IPS DF 6.9 (cell line): ENCODE results near the gene GGT1.
"Not testable (repeated sequence)": the region's sequence is repeated elsewhere in the genome, so short reads cannot be mapped to it uniquely, and the experiment has no call there.

Experiments
- DNase-seq: peaks from one replicate; pipeline ENCODE4 v3.0.0-alpha.2; 2013; ENCODE audit warnings: low read depth, low spot score
- H3K27ac ChIP-seq: one replicate; pipeline ENCODE4 v1.5.1; 2013; ENCODE audit warnings: low read length, control low read depth
- H3K27me3 ChIP-seq: 2 replicates; pipeline ENCODE4 v1.6.1; 2013; ENCODE audit warnings: mild to moderate bottlenecking, low read length; ENCODE audit not compliant: control insufficient read depth, insufficient read depth
- H3K36me3 ChIP-seq: 2 replicates; pipeline ENCODE4 v1.6.1; 2013; ENCODE audit warnings: low read length; ENCODE audit not compliant: control insufficient read depth, insufficient read depth
- H3K4me1 ChIP-seq: 2 replicates; pipeline ENCODE4 v1.6.1; 2013; ENCODE audit warnings: low read length; ENCODE audit not compliant: control insufficient read depth, insufficient read depth
- H3K4me3 ChIP-seq: 2 replicates; pipeline ENCODE4 v1.5.1; 2013; ENCODE audit warnings: mild to moderate bottlenecking, low read length
- H3K9me3 ChIP-seq: 2 replicates; pipeline ENCODE4 v1.6.1; 2013; ENCODE audit warnings: low read length, inconsistent platforms; ENCODE audit not compliant: control insufficient read depth, insufficient read depth
- WGBS: extraction: QIAGEN DNeasy Blood & Tissue Kit; methylation state at CpG from one replicate; pipeline ENCODE4 v1.1.7; 2013; ENCODE audit warnings: mixed read lengths, missing lambda C conversion rate; ENCODE audit not compliant: insufficient read length, insufficient coverage; 5-methylcytosine and 5-hydroxymethylcytosine counted together

Gene GGT1

DNA sequence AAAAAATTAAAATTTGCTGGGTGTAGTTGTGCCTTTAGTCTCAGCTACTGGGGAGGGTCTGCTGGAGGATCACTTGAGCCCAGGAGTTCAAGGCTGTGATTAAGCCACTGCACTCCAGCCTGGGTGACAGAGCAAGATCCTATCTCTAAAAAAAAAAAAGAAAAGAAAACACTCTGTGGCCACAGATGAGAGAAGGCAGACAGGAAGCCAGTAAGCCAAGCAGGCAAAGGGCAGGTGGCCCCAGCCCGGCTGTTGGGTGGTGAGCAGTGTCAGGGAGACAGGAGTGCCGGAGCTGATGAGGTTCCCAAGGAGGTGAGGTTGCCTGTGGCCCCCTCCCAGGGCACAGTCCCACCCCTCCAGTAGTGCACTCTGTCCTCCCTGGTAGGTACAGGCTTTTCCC lies 19.6 kb downstream of the GGT1 start:
- not testable (repeated sequence) for H3K27me3 ChIP-seq, H3K27ac ChIP-seq, H3K4me1 ChIP-seq, DNase-seq, H3K36me3 ChIP-seq, H3K4me3 ChIP-seq, H3K9me3 ChIP-seq
- WGBS, result no CpG with 5 or more reads among the region's 2 CpGs

DNA sequence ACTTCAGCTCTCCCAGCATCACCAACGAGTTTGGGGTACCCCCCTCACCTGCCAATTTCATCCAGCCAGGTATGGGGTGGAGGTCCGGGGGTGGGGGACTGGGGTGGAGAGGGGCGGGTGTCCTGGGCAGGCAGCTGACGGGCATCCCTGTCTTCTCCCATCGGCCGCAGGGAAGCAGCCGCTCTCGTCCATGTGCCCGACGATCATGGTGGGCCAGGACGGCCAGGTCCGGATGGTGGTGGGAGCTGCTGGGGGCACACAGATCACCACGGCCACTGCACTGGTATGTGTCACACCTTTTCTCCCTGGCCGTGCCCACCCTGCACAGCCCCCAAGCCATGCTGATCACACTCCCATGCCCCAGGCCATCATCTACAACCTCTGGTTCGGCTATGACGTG lies 24.9 kb downstream of the GGT1 start:
- no CpG with 5 or more reads among the region's 16 CpGs for WGBS
- not testable (repeated sequence) for H3K27me3 ChIP-seq, H3K9me3 ChIP-seq, H3K36me3 ChIP-seq, H3K4me3 ChIP-seq, DNase-seq, H3K27ac ChIP-seq, H3K4me1 ChIP-seq

DNA sequence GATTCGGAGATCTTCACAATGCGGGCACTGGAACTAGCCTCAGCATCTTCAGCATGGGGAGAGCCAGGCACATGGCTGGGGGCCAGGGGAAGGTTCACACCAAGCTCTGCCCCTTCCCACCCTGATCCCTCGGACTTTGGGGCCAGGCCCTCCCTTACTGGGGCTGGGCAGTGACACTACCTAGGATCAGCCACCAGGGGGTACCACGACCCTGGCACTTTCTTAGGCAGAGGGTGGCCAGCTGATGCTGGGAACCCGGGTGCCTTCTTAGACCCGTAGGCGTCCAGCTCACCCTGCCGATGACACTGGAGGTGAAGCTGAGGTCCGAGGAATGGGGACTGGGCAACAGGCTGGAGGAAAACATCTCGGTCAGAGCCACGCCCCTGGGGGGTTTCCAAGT lies 26.1 kb downstream of the GGT1 start:
- not testable (repeated sequence) for H3K9me3 ChIP-seq, H3K27me3 ChIP-seq, H3K36me3 ChIP-seq, H3K4me3 ChIP-seq, H3K4me1 ChIP-seq, DNase-seq, H3K27ac ChIP-seq
- no CpG with 5 or more reads among the region's 11 CpGs for WGBS

DNA sequence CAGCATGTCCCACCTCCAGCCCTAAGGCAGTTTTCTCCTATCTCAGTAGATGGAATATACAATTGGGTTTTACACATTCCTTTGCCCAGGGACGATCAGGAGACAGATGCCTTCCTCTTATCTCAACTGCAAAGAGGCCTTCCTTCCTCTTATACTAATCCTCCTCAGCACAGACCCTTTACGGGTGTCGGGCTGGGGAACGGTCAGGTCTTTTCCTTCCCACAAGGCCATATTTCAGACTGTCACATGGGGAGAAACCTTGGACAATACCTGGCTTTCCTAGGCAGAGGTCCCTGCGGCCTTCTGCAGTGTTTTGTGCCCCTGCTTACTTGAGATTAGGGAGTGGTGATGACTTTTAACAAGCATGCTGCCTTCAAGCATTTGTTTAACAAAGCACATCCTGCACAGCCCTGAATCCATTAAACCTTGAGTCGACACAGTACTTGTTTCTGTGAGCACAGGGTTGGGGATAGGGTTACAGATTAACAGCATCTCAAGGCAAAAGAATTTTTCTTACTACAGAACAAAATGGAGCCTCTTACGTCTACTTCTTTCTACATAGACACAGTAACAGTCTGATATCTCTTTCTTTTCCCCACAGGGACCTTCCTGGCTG lies 27.9 kb downstream of the GGT1 start:
- no CpG with 5 or more reads among the region's 7 CpGs for WGBS
- H3K9me3 ChIP-seq, H3K36me3 ChIP-seq, DNase-seq, H3K27ac ChIP-seq, H3K4me3 ChIP-seq, H3K27me3 ChIP-seq, H3K4me1 ChIP-seq: not testable (repeated sequence)

DNA sequence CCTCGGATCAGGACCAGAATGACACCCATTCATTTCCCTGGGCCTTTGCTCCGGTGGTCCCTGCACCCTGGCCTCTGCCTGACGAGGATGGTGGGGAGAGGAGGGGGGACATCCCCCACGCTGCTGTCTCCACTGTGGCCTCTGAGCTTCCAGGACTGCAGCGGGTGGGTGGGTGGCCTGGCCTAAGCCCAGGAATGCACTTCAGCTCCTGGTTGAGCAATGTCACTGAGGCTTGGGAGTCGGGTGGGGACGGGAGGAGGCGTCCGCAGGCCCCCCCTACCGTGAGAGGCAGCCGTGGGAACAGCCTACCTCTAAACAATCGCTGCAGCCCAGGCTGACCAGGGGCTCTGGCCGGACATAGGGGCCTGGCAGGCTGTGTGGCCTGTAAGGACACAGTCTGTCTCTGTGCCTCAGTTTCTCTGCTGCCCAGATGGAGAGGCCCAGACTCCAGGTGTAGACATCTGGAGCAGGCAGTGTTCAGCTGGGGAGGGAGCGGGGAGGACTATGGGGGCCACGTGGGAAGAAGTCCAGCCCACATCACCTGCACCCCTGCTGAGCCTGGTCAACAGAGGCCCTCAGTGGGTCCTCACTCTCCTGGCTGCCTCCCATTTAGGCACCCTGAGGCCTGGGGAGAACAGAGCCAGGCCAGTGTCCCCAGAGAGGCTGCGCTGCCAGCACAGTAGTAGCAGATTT lies 28.6 kb downstream of the GGT1 start:
- H3K27me3 ChIP-seq, H3K36me3 ChIP-seq, H3K4me3 ChIP-seq, H3K9me3 ChIP-seq, H3K4me1 ChIP-seq, DNase-seq, H3K27ac ChIP-seq: not testable (repeated sequence)
- WGBS, result no CpG with 5 or more reads among the region's 16 CpGs

DNA sequence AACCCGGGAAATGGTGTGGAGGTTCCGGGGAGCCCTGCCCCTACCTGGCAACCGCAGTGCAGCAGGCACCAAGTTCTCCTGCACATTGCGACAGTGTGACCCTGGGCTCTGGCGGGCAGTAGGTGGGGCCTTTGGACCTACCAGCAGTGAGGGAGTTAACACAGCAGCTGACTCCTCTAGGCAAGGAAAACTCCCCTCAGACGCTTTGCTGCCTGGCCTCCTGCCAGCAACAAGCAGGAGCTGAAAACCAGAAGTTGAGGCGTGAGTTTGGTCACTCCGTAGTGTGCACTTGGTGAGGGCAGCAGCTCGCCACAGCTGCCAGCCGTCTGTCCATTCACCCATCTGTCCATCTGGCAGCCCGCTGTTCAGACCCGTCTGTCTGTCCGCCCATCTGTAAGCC lies 29.6 kb downstream of the GGT1 start:
- H3K4me1 ChIP-seq, H3K4me3 ChIP-seq, H3K27ac ChIP-seq, H3K27me3 ChIP-seq, H3K9me3 ChIP-seq, H3K36me3 ChIP-seq, DNase-seq: not testable (repeated sequence)
- WGBS, result no CpG with 5 or more reads among the region's 13 CpGs

DNA sequence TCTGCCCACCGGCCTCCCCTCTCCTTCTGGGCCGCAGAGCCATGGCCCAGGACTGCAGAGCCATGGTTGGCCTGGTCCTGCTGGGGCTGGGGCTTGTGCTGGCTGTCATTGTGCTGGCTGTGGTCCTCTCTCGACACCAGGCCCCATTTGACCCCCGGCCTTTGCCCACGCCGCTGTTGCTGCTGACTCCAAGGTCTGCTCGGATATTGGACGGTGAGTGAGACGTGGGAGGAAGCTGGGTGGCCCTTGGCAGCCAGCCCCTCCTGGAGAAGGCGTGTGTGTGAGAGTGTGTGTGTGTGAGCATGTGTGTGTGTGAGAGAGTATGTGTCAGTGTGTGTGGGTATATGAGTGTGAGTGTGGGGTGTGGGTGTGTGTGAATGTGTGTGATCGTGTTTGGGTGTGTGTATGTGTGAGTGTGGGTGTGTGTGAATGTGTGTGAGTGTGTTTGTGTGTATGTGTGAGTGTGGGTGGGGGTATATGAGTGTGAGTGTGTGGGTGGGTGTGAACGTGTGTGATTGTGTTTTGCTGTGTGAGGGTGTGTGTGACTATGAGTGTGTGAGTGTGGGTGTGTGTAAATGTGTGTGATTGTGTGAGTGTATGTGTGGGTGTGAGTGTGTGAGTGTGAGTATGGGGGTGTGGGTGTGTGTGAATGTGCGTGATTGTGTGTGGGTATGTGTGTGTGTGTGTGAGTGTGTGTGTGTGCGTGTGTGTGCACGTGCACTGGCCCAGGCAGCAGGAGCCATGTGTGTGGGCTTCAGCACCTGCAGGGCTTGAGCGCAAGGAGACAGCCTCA lies 30.4 kb downstream of the GGT1 start:
- WGBS, result 100% methylated on average over 3 of the region's 16 CpGs
- H3K9me3 ChIP-seq, H3K4me1 ChIP-seq, H3K27me3 ChIP-seq, H3K36me3 ChIP-seq, H3K27ac ChIP-seq, DNase-seq, H3K4me3 ChIP-seq: not testable (repeated sequence)

DNA sequence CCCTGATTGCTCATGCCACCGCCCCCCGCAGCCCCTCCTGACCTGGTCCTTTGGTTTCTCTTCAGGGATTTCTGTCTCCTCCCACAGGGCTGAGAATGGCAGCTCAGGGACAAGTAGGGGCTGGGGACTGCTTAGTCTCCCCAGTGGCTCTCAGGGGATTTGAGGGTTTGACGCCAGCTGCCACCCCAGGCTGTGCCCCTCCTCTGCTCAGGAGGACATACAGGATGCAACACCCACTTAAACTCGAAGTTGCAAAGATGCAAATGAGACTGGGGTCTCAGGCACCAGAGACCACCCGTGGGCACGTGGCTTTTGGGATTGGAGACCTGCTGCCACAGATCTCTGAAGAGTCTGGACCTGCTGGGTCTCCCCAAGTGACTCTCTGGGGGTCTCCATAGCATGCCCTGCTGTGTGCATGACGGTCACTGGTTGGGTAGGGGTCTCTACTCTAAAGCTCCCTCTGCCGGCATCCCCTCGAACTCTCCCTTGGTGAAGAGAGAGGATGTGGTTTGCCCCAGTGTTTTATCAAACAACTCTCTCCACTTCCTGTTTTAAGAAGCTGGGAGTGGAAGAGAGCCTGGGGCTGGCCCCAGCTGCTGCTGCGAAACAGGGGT lies 31.9 kb downstream of the GGT1 start:
- not testable (repeated sequence) for H3K4me3 ChIP-seq, H3K36me3 ChIP-seq, H3K27ac ChIP-seq, H3K27me3 ChIP-seq, H3K9me3 ChIP-seq, H3K4me1 ChIP-seq, DNase-seq
- WGBS, result no CpG with 5 or more reads among the region's 10 CpGs

DNA sequence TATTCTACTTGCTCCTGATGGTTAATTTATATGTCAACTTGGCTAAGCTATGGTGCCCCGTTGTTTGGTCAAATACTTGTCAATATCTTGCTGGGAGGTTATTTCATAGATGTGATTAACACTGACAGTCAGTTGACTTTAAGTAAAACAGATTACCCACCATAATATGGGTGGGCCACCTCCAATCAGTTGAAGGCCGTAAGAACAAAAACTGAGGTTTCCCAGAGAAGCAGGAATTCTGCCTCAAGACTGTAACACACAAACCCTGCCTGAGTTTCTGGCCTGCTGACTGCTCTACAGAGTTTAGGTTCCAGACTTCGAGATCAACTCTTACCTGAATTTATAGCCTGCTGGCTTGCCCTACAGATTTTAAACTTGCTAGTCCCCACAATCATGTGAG lies 33.5 kb downstream of the GGT1 start:
- H3K36me3 ChIP-seq, H3K27me3 ChIP-seq, H3K27ac ChIP-seq, DNase-seq, H3K4me1 ChIP-seq, H3K4me3 ChIP-seq, H3K9me3 ChIP-seq: not testable (repeated sequence)
- WGBS, result no CpG with 5 or more reads among the region's 3 CpGs

DNA sequence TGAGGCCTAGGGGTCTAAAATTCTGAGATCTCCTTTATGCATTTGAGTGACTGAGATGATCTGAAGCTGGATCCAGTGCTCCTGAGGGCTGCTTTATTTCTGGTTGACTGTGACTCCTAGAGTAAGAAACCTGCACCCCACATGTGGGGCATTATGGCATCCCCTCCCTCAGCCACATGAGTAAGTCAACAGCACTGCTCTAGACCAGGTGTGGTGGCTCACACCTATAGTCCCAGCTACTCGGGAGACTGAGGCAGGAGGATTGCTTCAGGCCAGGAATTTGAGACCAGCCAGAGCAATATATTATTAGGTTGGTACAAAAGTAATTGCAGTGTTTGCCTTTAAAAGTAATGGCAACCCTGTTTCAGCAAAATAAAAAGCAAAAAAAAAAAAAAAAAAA lies 39.3 kb downstream of the GGT1 start:
- not testable (repeated sequence) for H3K4me3 ChIP-seq, H3K27ac ChIP-seq, H3K27me3 ChIP-seq, H3K4me1 ChIP-seq, DNase-seq, H3K9me3 ChIP-seq, H3K36me3 ChIP-seq
- no CpG with 5 or more reads among the region's 1 CpG for WGBS
